Activated CD8-positive, alpha-beta memory T cell treated with anti-CD3 and anti-CD28 coated beads, Interleukin-2, amount 50 U/mL, for 1 hour (primary cell): ENCODE measurements around the gene CASTOR1.

Experiments
- DNase-seq: peaks from one replicate; pipeline ENCODE4 v3.0.0-alpha.2; 2020; ENCODE audit errors: extremely low read depth

CASTOR1 gene

DNA sequence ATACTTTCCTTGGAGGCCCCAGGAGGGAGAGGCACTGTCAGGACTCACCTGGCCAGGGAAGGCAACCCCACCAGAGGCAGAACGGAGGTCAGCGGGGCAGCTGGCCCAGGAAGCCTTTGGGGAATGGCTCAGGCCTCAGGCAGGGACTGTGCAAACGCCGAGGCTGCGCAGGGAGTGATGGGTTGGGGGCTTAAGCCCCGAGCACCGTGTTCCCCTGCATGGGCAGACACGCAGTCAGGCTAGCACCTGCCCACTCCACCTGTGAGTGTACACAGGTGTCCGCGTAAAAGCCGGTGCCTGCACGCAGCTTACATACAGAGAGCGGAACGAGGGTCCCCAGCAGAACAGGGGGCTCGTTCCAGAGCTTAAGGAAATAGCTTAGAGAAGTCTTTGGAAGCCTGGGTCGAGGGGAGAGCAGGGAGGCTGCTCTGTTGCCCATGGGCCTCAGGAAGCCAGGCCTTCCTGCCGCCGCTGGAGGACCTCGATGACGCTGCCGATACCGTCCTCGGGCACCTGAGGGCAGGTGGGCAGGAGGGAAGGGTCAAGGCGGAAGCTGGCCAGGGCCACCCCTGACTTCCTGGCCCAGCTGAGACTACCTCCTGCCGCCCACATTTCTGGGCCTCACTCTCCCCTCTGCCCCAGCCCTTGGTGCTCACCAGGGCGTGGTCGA lies 4.0 kb downstream of the CASTOR1 start:
- DNase-seq = no peak

DNA sequence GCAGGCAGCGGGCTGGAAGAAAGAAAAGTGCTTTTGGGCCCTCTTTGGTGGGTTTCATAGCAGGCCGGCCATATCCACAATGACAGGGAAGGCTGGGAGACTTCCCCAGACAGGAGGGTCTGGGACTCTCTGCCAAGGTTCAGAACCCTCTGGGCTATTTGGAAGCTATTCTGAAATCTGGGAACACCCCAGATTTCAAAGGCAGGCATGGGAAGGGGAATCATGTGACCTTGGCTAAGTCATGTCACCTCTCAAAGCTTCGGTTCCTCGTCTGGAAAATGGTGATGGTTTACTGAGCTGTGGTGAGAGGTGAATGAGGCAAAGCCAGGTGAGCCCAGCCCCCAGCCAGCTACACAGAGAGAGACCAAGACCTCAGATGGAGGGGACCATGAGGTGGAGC lies 4.6 kb downstream of the CASTOR1 start:
- DNase-seq = no peak

DNA sequence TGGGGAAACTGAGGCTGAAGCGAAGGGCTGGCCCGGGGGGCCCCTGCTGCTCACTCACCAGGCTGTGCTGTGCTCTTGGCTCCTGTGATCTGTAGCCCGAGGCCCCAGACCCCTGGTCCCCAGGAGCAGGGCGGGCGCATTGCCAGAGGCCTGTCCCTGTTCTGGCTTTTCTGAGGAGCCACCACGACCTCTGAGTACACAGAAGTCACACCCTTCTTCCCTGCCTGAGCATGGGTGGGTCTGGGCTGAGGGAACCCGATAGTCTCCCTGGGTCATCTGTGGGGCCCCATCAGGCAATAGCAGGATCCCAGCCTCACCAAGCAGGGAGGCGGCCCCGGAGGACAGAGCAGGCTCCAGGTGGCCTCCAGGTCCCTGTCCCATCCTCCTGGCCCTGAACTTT lies 5.1 kb downstream of the CASTOR1 start:
- DNase-seq = no peak

DNA sequence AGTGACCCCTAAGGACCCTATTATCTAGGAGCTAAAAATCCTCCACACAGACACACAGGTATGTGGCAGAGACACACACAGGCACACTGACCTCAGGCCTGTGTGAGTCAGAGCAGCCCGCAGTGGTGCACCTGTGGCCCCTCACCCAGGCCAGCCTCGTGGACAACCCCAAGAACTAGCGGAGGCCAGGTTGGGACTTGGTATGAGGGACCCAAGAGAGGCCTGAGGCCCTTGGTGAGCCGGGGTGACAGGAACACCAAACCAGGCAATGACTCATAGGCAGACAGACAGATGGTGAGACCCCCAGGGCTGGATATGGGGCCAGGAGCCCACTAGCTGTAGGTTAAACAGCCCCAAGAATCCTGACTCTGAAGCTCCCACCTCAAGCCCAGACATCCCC lies 6.0 kb downstream of the CASTOR1 start:
- DNase-seq = no peak

DNA sequence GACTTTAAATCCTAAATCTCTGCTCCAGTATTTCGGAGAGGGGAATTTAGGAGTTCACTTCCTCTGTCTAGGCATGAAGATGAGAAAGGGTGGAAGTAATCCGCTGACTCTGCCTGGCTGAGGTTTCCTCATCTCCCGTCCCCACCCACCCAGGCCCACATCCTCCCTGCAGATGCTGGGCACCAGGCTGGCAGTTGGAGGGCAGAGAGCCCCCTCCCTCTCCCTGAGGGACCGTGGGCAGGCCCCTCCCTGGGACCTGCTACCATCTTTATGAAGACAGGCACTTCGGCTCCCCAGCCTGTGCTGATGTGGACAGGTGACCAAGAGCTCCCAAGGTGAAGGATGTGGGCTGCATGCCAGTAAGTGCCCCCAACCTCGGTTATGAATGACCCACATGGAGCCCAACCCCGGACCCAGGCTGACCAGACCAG lies 6.7 kb downstream of the CASTOR1 start:
- DNase-seq = no peak

DNA sequence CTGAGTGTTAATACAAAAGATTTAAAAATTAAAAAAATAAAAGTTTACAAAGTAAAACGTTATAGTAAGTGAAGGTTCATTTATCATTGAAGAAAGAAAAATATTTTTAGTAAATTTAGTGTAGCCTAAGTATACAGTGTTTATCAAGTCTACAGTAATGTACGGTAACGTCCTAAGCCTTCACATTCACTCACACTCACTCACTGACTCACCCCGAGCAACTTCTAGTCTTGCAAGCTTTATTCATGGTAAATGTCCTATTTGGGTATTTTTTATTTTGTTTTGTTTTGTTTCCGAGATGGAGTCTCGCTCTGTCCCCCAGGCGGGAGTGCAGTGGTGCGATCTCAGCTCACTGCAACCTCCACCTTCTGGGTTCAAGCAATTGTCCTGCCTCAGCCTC lies 8.8 kb downstream of the CASTOR1 start:
- no peak for DNase-seq

DNA sequence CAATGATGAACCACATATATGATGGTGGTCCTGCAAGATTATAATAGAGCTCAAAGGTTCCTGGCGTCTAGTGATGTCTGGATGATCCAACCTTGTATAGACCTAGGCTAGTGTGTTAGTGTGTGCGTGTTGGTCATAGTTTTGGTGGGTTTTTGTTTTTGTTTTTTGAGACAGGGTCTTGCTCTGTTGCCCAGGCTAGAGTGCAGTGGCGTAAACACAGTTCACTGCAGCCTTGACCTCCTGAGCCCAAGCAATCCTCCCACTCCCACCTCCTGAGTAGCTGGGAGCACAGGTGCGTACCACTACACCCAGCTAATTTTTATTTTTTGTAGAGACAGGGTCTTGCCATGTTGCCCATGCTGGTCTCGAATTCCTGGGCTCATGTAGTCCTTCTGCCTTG lies 9.4 kb downstream of the CASTOR1 start:
- no peak for DNase-seq

DNA sequence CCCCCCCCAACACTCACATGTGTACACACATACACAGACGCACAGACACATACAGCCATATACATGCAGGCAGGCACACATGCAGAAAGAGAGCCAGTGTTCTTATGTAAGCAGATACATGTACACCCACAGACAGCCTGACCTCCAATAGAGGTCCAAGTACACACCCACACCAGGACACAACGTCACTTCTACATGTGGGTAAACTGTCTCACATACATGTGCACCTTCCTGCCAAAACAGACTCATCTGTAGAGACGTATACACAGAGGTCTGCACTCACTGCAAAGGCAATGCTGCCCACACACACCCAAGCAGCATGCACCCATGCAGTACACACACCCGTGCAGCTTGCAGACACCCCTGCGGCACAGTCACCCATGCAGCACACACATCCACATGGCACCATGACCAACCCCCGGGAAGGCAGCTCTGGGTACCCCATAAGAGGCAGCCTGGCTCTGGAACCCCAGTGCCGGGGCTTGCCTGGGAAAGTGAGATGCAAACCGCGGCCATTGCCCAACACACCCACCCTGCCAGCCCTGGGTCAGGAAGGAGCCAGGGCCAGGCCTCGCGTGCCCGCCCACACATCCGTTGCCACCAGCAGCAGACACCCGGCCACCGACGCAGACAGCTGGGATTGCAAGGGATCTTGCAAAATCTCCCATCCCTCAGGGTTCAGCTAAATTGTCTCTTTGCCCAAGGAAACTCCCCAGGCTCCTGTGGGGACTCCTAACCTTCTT lies 10.1 kb downstream of the CASTOR1 start:
- DNase-seq = no peak

DNA sequence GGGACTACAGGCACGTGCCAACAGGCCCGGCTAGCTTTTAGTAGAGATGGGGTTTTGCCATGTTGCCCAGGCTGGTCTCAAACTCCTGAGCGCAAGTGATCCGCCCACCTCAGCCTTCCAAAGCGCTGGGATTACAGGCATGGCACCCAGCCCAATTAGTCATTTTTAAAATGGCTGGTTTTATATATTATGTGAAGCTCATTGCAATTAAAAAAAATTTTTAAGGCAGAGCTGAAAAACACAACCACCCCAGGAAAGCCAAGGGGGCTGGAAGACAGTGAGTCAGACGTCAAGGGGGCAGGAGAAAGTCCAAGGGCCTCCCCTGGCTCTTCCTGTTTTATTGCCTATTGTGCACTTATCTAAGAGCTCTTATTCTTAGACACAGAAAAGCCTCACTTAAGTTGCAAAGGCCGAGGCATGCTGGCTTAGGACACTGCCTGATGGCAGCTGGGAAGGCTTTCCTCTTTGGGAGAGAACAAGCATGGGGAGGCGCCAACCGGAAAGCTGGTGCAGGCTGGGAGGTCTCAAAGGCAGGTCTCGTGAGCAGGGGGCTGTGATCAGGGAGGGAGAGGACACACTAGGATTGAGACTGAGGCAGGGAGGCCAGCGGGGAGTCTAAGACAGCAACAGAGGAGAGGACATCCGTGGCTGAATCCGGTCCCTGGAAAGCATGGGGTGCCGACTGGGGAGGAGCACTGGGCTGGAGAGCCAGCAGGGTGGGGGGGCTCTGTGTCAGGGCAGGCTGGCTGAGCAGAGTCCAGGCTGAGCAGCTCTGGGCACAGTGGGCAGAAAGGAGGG lies 11.6 kb downstream of the CASTOR1 start:
- no peak for DNase-seq

DNA sequence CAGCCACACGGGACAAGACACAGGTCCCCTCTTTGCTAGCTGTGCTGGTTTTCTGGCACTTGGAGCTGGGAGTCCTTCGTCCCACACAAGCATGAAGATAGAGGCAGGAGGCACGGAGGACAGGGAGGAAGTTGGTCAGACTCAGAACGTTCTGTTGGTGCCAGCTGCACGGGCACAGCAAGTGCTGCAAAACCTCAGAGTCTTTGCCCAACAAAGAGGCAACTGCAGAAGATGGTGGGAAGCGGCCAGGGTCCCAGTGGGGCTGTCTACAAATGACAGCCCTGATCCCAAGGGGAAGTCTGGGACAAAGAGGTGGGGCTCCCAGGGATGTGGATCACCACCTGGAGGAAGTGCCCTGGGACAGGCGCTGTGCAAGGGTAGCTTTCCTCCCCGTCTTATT lies 13.3 kb downstream of the CASTOR1 start:
- no peak for DNase-seq

DNA sequence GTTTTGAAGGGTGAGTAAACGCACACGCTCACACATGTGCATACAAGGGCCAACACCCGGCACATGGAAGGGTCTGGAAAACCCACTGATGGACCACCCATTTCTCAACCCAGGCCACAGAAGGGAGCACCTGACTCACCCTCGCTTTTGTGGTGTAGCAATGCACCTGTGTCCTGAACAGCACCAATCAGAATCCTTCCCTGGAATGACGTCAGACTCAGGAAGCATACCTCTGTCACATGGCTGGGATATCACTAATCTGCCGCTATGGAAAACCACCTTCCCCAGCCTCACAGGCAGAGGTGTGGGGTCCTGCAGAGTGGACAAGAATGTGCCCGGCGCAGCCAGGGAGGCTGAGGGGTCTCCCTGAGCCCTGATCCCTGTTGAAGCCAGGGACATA lies 13.7 kb downstream of the CASTOR1 start:
- DNase-seq = no peak

DNA sequence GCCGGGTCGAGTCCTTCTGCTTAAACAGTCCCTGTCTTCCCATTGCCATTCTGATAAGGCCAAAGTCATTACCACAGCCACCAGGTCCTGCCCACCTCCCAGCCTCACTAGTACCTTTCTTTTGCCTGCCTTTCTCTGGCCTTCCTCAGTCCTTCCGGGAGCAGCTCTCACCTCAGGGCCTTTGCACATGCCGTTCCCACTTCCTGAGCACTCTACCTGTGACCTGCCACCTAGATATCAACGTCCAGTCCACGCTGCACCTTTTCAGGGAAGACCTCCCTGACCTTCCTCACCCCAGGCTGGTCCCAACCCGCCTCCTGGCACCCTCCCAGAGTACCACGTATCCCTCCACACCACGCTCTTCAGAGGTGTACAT lies 14.9 kb downstream of the CASTOR1 start:
- no peak for DNase-seq

DNA sequence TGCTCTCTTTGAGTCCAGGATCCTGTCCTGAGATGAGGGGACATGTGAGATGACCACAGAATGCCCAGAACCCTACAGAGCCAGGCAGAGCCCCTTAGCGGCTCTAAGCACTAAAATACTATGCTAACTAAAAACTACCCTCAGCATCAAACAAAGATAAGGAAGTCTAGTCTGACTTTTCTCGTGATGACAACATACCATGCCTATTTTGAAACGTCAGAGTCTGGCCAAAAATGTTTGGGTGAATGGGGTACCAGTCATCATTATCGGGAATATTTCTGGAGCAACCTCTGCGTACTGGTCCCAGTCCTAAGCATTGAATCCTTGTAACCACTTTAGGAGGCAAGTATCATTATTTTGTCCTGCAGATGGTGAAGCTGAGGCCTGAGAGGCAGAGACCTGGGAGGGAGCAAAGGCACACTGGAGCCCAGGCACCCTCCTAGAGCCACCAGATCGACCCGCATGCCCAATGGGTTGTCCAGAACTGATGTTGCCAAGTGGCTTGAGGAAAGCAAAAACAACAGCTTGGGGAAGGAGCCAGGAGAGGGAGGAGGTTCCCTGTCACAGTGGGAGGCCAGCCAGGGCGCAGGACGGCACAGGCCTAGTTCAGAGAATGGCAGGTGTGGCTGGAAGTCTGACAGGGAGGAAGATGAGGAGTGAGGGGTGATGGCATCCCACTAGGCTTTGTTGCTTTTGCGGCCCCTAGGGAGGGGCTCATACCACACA lies 15.4 kb downstream of the CASTOR1 start:
- no peak for DNase-seq

DNA sequence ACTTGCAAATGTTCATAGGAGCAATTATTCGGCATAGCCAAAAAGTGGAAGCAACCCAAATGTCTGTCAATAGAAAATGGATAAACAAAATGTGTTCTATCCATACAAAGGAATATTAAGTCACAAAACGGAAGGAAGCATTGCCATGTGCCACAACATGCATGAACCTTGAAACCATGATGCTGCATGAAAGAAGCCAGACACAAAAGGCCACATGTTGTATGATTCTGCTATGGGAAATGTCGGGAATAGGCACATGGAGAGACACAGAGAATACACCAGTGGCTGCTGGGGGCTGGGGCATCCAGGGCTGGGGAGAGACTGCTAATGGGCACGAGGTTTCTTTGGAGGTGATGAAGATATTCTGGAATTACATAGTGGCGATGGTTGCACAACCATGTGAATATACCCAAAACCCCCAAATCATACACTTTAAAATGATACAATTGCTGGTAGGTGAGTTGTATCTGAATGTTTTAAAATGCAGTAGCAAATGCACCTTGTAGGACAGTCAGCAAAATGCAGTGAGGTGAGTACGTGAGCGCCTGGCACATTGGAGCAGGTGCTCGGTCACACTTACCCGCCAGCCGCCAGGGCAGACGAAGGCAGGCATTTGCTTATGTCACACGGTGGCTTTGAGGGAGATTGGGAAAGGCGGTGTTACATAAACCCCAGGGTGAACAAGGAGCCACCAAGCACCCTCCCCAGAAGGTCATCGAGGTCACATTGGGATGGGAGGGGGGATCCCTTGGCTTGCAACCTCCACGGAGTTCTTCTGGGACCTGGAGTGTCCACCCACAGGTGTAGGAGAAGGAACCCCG lies 16.3 kb downstream of the CASTOR1 start:
- no peak for DNase-seq

DNA sequence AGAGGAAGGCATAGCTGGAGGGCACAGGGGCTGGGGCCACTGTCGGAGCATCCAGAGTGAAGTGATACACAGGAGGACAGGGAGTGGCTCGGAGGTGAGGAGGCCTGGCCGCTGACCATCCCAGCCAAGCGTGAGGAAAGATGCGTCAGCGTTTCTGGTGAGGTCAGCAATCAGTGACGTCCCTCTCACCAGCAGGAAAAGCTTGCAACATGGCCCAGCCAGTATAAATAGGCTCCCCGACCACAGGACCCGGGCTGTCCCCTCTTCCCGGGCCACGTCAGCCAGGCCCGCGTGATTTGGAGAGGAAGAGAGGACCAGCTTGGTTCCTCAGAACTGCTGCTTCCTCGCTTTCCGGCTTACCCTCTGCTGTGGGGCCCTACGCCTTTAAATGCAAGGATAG lies 18.5 kb downstream of the CASTOR1 start:
- no peak for DNase-seq

DNA sequence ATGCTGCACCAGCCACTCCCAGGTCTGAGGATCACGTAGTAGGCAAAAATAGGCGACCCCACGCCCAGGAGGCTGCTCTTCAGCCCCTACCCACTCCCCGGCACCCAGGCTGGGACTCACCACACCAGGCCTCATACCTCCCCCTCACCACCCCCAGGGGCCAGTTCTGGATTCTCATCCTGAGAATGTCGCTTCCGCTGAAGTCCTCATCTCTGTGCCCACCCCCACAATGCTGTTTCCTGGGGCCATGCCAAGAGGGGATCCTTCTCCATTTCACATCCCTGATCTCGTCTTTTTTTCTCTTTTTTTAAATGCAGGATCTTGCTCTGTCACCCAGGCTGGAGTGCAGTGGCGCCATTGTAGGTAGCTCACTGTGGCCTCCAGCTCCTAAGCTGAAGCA lies 21.0 kb downstream of the CASTOR1 start:
- no peak for DNase-seq

DNA sequence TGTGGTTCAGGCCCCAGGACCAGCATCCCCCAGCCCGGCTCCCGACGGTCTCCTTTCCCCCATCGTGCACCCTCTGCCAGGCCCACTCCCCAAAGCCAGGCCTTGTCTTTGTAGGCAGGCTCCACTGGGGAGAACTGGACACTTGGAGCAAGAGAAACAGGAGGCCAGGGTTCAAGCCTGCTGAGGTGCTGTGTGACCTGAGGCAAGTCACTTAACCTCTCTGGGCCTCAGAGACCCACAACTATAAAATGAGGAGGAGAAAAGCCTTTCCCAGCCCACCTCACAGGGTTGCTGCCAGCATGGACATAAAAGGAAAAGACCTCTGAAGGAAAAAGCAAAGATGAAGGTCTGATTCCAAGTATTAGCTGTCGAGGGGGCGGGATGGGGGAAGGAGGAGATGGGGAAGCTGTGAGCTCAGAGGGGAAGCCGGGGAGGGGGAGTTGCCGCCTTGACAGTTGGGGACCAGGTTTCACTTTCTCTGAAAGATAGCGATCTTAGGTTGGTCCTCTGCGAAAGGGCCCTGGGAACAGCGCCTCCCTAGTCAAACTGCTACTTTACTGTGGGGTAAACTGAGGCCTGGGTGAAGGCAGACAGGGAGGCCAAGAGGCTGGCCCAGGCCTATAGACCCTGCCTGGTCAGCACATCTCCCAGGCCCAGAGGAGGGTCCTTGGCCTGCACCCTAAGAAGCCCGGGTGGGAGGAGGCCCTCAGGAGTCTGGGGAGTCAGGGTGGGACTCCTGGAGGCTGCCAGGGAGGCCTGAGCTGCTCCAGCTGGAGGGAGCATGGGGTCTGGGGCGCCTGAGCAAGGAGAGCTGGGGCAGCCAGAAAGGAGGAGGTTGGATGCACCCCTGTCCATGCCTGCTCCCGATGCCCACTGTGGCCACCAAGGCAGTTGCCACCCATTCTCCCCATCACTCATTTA lies 21.7 kb downstream of the CASTOR1 start:
- DNase-seq = no peak

DNA sequence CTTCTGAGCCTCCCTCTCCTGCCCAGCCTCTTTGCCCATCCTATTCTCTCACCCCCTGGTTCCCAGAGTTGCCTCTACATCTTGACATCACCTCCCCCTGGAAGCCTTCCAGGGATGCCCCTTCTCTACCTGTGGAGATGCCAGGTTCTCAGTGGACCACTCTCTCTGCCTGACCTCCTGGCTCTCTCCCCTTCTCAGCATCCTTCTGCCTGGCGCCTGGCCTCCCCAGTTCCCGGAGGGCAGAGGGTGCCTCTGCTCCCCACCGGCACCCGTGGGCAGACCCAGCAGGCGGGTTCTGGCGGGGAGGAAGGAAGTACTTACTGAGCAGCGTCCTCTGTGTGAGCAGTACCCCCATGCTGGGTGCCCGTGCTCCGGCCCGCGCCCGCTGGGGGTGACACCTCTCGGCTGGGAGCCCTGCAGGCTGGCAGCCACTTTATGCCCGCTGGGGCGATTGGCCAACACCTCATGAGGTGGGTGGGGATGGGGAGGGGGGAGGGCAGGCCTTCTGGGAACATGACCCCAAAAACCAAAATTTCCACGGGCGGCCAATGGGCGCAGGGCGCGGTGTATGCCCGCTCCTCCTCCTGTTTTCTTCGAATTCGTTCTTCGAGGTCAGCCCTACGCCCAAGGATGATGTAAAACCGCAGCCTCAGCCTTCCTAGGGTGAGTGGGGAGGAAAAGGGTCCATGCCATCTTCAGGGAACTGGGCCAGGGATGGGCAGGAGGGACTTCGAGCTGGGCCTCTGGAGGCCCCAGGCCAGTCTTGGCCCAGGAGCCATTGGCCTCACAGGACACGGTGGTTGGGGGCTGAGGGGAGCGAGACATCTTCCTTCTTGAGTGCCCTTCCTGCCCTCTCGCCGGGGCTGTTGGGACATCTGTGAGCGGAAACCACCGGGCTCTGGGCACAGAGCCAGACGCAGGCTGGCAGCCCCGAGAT lies 22.6 kb downstream of the CASTOR1 start, which contains the start of gene OSM:
Gene OSM (minus strand): TSS at position 407 of the 937 bp plus-strand sequence. CDS start 52 bp downstream, at position 355.
- DNase-seq = no peak
